ENCODE data around the gene ADARB2.
"Not testable (repeated sequence)": the region's sequence is repeated elsewhere in the genome, so short reads cannot be mapped to it uniquely, and the experiment has no call there.

DNA sequence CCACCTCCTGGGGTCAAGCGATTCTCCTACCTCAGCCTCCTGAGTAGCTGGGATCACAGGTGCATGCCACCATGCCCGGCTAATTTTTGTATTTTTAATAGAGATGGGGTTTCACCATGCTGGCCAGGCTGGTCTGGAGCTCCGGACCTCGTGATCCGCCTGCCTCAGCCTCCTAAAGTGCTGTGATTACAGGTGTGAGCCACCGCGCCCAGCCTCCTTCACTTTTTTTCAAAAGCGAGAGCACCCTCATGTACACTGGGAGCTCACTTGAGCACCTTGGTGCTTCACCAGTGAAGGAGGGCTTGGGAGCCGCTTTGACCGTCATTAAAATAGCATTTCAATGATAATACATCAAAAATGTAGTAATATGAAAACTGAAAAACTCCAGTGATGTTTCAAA lies 578.8 kb downstream of the ADARB2 start:
- TF ChIP-seq, protein P1, sequence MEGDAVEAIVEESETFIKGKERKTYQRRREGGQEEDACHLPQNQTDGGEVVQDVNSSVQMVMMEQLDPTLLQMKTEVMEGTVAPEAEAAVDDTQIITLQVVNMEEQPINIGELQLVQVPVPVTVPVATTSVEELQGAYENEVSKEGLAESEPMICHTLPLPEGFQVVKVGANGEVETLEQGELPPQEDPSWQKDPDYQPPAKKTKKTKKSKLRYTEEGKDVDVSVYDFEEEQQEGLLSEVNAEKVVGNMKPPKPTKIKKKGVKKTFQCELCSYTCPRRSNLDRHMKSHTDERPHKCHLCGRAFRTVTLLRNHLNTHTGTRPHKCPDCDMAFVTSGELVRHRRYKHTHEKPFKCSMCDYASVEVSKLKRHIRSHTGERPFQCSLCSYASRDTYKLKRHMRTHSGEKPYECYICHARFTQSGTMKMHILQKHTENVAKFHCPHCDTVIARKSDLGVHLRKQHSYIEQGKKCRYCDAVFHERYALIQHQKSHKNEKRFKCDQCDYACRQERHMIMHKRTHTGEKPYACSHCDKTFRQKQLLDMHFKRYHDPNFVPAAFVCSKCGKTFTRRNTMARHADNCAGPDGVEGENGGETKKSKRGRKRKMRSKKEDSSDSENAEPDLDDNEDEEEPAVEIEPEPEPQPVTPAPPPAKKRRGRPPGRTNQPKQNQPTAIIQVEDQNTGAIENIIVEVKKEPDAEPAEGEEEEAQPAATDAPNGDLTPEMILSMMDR (conservative IDR thresholded peaks at IDR 0.05 in 1 of 2, IDR thresholded peaks at IDR 0.05 in 1 of 2; ENCODE audit: low read depth in 1 of 2, low read length in 2 of 2) = not testable (repeated sequence)
- not testable (repeated sequence) for TF ChIP-seq EZH2 (IDR thresholded peaks at IDR 0.05; ENCODE audit: low read length, missing control alignments)
